Ovary (tissue), 3 donors: ENCODE data around the gene DAB2IP.

Experiments
- EP300 ChIP-seq: sonication (generic); formaldehyde crosslinking; IDR thresholded peaks from one replicate; pipeline ENCODE4 v1.6.1; 2017; ENCODE audit warnings: antibody characterized with exemption
- POLR2A ChIP-seq: fragments of 450-650 bp; IDR thresholded peaks from one replicate; pipeline ENCODE4 v1.6.1; 2017; ENCODE audit warnings: antibody characterized with exemption, mild to moderate bottlenecking, moderate library complexity
- TF ChIP-seq, protein P1 (sequence below), 3 donors: fragments of 450-650 bp in 2 of 3; fragments of 200-600 bp in 1 of 3; IDR thresholded peaks; one replicate each; pipeline versions ENCODE4 v1.5.1 to v1.8.0; 2016 to 2022; ENCODE audit warnings: antibody characterized with exemption in 3 of 3, mild to moderate bottlenecking in 1 of 3
- donor health status: DM: no; HTN: no; CAD: no.

GRCh38 chr9:121763131-121763530 is 111.7 kb downstream of the DAB2IP start:
- TF ChIP-seq, protein P1, sequence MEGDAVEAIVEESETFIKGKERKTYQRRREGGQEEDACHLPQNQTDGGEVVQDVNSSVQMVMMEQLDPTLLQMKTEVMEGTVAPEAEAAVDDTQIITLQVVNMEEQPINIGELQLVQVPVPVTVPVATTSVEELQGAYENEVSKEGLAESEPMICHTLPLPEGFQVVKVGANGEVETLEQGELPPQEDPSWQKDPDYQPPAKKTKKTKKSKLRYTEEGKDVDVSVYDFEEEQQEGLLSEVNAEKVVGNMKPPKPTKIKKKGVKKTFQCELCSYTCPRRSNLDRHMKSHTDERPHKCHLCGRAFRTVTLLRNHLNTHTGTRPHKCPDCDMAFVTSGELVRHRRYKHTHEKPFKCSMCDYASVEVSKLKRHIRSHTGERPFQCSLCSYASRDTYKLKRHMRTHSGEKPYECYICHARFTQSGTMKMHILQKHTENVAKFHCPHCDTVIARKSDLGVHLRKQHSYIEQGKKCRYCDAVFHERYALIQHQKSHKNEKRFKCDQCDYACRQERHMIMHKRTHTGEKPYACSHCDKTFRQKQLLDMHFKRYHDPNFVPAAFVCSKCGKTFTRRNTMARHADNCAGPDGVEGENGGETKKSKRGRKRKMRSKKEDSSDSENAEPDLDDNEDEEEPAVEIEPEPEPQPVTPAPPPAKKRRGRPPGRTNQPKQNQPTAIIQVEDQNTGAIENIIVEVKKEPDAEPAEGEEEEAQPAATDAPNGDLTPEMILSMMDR (IDR thresholded peaks at IDR 0.05), result no peak
- TF ChIP-seq POLR2A (no peak), EP300 (no peak)
